Left ventricle myocardium inferior (tissue), 1 donor: Measurements from ENCODE around the gene CD46. TPM values are rescaled to one million over a fixed set of nuclear protein-coding genes. Genes with fewer than 3 reads are reported as not detected.
"Not testable (repeated sequence)": the region's sequence is repeated elsewhere in the genome, so short reads cannot be mapped to it uniquely, and the experiment has no call there.

Source experiments
- DNase-seq: peaks from one replicate; pipeline ENCODE4 v3.0.0-alpha.2; 2020
- H3K27ac ChIP-seq: fragments of 200-600 bp; replicated peaks from 2 replicates; pipeline ENCODE4 v1.8.0; 2021
- H3K27me3 ChIP-seq: fragments of 200-600 bp; 2 replicates; pipeline ENCODE4 v1.8.0; 2021; ENCODE audit warnings: low read depth
- H3K36me3 ChIP-seq: fragments of 200-600 bp; 2 replicates; pipeline ENCODE4 v1.8.0; 2021
- H3K4me1 ChIP-seq: fragments of 200-600 bp; 2 replicates; pipeline ENCODE4 v1.8.0; 2021
- H3K4me3 ChIP-seq: fragments of 200-600 bp; 2 replicates; pipeline ENCODE4 v1.8.0; 2021; ENCODE audit warnings: mild to moderate bottlenecking, moderate library complexity
- H3K9me3 ChIP-seq: fragments of 200-600 bp; replicated peaks from 2 replicates; pipeline ENCODE4 v1.8.0; 2021
- intact Hi-C: fragments of 100-400 bp; cut with micrococcal nuclease; formaldehyde crosslinking; loops from one replicate; pipeline ENCODE4 v1.11.0; 2022
- long read RNA-seq: library from polyadenylated mRNA; unstranded; transcript quantifications from one replicate; pipeline ENCODE4 v2.0.0, GENCODE V29; 2021
- total RNA-seq: library from RNA; stranded (reverse); fragmentation: NEBNext Ultra II Directional; extraction: Animal tissue kit (Norgen Biotek cat#: 25700); gene quantifications from one replicate; pipeline ENCODE4 v1.2.1, GENCODE V29; 2021
- TF ChIP-seq, protein P1 (sequence below): fragments of 200-600 bp; IDR thresholded peaks from 2 replicates; pipeline ENCODE4 v1.8.0; 2021; ENCODE audit warnings: antibody characterized with exemption, mild to moderate bottlenecking, borderline replicate concordance
- donor health status: DM: no; HTN: yes; CAD: no; lungs with severe emphysema.

Gene CD46
- 105 TPM for total RNA-seq
- long read RNA-seq, transcript CD46-208 (13 exons, 3,326 nt) = minor isoform, 13 of 202 reads
- long read RNA-seq, transcript CD46-204 (11 exons, 3,188 nt) = major isoform, 71 of 202 reads
- long read RNA-seq, transcript CD46-207 (12 exons, 3,281 nt) = minor isoform, 62 of 202 reads
- long read RNA-seq, transcript CD46-203 (12 exons, 3,233 nt) = minor isoform, 11 of 202 reads
- long read RNA-seq, partial matches to known transcripts = 7 of 202 reads
- long read RNA-seq, other reads (novel, unspliced or antisense) = 32 of 202 reads

DNA sequence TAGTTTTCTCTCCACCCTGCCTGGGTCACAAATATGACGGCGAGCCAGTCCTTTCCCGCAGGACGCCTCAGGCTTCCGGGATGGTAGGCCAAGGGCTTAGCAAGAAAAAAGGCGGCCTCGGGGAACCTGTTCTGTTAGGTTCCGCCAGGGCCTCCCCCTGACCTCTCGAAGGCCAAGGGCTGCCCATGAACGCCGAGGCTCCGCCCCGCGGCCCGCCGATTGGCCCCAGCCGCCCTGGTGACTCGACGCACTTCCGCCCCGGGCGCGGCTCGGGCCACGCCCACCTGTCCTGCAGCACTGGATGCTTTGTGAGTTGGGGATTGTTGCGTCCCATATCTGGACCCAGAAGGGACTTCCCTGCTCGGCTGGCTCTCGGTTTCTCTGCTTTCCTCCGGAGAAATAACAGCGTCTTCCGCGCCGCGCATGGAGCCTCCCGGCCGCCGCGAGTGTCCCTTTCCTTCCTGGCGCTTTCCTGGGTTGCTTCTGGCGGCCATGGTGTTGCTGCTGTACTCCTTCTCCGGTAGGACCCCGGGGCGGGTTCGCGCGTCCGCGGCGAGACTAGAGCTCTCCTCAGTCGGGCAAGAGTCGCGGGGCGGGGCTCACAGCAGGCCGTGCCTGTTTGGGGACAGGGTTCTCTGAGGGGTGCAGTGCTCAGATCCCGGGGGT, at the start of gene CD46:
TSS of gene CD46 (plus strand) at position 265 of the 666 bp plus-strand sequence. CDS start at position 424, 159 bp downstream.
- Histone ChIP-seq H3K36me3 (peaks cover 2% of the 10 kb centered on the region), H3K4me1 (peaks cover 84% of the 10 kb centered on the region), H3K27ac (peak within 1 kb of the TSS; percentile 96), H3K9me3 (no peaks in the 10 kb centered on the region), H3K4me3 (peak within 1 kb of the TSS; percentile 88), H3K27me3 (no peaks in the 10 kb centered on the region)
- intact Hi-C loops = no loop called here
- TF ChIP-seq, protein P1, sequence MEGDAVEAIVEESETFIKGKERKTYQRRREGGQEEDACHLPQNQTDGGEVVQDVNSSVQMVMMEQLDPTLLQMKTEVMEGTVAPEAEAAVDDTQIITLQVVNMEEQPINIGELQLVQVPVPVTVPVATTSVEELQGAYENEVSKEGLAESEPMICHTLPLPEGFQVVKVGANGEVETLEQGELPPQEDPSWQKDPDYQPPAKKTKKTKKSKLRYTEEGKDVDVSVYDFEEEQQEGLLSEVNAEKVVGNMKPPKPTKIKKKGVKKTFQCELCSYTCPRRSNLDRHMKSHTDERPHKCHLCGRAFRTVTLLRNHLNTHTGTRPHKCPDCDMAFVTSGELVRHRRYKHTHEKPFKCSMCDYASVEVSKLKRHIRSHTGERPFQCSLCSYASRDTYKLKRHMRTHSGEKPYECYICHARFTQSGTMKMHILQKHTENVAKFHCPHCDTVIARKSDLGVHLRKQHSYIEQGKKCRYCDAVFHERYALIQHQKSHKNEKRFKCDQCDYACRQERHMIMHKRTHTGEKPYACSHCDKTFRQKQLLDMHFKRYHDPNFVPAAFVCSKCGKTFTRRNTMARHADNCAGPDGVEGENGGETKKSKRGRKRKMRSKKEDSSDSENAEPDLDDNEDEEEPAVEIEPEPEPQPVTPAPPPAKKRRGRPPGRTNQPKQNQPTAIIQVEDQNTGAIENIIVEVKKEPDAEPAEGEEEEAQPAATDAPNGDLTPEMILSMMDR = no peak
- peak; percentile 97 for DNase-seq

DNA sequence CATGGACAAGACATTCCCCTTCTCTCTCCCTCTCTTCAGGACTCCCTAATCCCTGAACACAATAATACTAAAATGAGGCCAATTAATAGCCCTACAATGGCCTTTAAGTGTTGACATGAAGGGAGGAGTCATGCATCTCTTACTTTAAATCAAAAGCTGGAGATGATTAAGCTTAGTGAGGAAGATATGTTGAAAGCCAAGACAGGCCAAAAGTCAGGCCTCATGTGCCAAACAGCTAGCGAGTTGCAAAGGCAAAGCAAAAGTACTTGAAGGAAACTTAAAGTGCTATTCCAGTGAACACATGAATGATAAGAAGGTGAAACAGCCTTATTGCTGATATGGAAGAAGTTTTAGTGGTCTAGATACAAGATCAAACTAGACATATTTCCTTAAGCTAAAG, 49.5 kb upstream of the CD46 start:
- TF ChIP-seq, protein P1 = no peak
- Histone ChIP-seq H3K9me3 (no peaks in the 10 kb centered on the region), H3K27ac (no peak overlapping the region), H3K4me1 (no peaks in the 10 kb centered on the region), H3K36me3 (no peaks in the 10 kb centered on the region), H3K27me3 (no peaks in the 10 kb centered on the region), H3K4me3 (no peak overlapping the region)
- no peak for DNase-seq
- intact Hi-C loops = no loop called here

DNA sequence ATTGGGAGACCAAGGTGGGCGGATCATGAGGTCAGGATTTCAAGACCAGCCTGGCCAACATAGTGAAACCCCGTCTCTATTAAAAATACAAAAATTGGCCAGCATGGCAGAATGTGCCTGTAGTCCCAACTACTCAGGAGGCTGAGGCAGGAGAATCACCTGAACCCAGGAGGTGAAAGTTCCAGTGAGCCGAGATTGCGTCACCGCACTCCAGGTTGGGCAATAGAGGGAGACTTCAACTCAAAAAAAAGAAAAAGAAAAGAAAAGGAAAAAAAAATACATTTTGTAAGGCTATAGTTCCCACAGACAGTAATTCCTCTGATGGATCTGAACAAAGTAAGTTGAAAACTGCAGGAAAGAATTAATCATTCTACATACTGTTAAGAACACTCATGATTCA, 48.1 kb upstream of the CD46 start:
- Histone ChIP-seq H3K27me3 (no peaks in the 10 kb centered on the region), H3K4me1 (no peaks in the 10 kb centered on the region), H3K9me3 (no peaks in the 10 kb centered on the region), H3K36me3 (no peaks in the 10 kb centered on the region), H3K27ac (no peak overlapping the region), H3K4me3 (no peak overlapping the region)
- TF ChIP-seq, protein P1 = no peak
- DNase-seq = no peak
- intact Hi-C loops = no loop called here

DNA sequence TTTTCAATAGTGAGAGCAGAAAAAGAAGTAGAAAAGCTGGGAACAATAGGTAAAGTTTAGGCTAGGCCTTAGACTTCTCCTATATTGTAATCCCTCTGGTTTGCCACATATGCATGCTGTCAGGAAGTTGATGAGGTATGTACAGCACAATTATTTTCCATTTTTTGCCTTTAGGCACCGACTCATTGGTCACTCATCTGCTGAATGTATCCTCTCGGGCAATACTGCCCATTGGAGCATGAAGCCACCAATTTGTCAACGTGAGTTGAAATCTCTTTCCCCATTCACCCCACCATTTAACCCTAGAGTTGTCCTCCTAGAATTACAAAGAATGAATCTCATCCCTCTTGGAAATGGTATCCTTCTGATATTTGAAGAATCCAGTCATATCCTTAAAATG, 43.9 kb upstream of the CD46 start:
- H3K4me1 ChIP-seq, H3K36me3 ChIP-seq, DNase-seq, H3K9me3 ChIP-seq, H3K27ac ChIP-seq, H3K4me3 ChIP-seq, H3K27me3 ChIP-seq, intact Hi-C loops: not testable (repeated sequence)

DNA sequence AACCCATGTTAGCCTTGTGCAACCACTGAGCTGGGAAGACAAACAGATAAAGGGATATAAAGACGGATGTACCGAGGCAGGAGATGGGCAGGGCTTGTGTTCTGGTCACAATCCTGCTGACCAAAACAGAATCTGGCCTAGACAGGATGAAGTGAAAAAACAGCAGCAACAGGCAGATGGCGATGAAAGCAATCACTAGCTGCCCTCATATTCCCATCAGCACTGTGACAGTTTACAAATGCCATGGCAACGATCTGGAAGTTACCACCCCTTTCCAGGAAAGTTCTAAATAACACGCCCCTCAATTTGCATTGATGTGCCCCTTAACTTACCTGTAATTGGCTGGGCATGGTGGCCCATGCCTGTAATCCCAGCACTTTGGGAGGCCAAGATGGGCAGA, 40.6 kb upstream of the CD46 start:
- TF ChIP-seq, protein P1 = no peak
- intact Hi-C loops = no loop called here
- no peaks in the 10 kb centered on the region for H3K36me3 ChIP-seq
- no peaks in the 10 kb centered on the region for H3K4me1 ChIP-seq
- H3K4me3 ChIP-seq = no peak overlapping the region
- H3K27ac ChIP-seq = no peak overlapping the region
- no peaks in the 10 kb centered on the region for H3K9me3 ChIP-seq
- no peaks in the 10 kb centered on the region for H3K27me3 ChIP-seq
- DNase-seq = no peak

DNA sequence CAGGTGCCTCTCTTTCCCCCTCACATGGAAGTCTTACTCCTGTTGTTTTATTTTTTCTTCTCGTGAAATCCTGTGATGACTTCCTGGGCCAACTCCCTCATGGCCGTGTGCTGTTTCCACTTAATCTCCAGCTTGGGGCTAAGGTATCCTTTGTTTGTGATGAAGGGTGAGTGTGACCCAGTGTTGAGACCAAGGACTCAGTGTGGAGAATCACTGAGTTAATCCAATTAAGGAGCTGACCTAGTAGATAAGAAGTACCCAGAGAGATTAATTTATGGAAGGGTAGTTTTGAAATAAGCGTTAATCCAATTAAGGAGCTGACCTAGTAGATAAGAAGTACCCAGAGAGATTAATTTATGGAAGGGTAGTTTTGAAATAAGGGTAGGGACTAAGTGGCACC, 39.2 kb upstream of the CD46 start:
- H3K36me3 ChIP-seq, H3K27ac ChIP-seq, H3K4me1 ChIP-seq, H3K9me3 ChIP-seq, DNase-seq, H3K4me3 ChIP-seq, H3K27me3 ChIP-seq, intact Hi-C loops: not testable (repeated sequence)
